ENCODE measurements around the gene CACNA2D3. TPM values are rescaled to one million over a fixed set of nuclear protein-coding genes. Genes with fewer than 3 reads are reported as not detected.
A peak's percentile ranks its signal among the peaks of the same experiment; 100 is the strongest.

CACNA2D3 gene
- total and polyA plus RNA-seq, 2 experiments from 2014 or later = 1.1 to 2.5 TPM

DNA sequence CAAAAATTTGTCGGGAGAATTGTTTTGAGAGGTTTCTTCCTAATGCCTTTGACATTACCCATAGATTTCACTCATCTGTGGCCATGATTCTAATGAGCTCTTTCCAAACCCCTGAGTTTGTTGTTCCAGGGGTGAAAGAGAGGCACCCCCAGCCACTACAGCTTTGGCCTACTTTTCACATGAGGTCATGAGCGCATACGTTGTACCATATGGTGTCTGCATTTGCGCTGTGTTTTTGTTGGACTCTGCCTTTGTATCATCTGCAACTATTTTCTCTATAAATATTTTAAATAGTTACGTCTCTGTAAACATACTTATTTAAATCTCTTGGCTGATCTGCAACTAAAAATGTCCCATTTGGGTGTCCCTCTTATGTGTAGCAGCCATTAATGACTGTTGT is 697.6 kb downstream of the CACNA2D3 start:
- no peak overlapping the region for H3K4me3 ChIP-seq
- WGBS (ENCODE audit: low lambda C conversion rate, missing lambda C conversion rate) = 68% methylated on average over 5 of the region's 5 CpGs

DNA sequence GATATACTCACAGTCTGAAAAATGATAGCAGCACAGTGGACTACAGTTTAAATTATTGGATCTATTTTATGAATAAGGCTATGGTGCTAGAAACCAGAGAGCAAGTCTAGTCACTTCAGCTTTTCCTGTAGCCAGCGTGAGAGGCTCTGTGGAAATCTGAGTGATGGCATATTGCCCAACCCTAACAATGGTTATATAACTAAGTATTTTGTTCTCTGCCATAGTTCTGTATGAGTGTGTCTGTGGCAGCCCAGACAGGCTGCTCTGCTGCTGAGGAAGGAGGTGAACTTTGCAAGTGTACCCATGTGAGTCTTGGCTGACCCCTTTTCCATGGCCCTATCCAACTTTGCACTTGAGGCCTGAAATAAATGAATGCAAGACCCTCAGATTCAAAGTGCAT is 699.9 kb downstream of the CACNA2D3 start:
- TF ChIP-seq EZH2 (IDR thresholded peaks at IDR 0.05; ENCODE audit: borderline replicate concordance) = no peak
- TF ChIP-seq, protein P1, sequence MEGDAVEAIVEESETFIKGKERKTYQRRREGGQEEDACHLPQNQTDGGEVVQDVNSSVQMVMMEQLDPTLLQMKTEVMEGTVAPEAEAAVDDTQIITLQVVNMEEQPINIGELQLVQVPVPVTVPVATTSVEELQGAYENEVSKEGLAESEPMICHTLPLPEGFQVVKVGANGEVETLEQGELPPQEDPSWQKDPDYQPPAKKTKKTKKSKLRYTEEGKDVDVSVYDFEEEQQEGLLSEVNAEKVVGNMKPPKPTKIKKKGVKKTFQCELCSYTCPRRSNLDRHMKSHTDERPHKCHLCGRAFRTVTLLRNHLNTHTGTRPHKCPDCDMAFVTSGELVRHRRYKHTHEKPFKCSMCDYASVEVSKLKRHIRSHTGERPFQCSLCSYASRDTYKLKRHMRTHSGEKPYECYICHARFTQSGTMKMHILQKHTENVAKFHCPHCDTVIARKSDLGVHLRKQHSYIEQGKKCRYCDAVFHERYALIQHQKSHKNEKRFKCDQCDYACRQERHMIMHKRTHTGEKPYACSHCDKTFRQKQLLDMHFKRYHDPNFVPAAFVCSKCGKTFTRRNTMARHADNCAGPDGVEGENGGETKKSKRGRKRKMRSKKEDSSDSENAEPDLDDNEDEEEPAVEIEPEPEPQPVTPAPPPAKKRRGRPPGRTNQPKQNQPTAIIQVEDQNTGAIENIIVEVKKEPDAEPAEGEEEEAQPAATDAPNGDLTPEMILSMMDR (IDR thresholded peaks at IDR 0.05; ENCODE audit: poor library complexity) = no peak
- no peak for TF ChIP-seq EZH2phosphoT487 (IDR thresholded peaks at IDR 0.05; ENCODE audit: low read depth, severe bottlenecking, unreplicated experiment)
- Histone ChIP-seq H3K4me2 (no peak overlapping the region), H3K27me3 (no peaks in the 10 kb centered on the region), H3K4me1 (ENCODE audit: insufficient read depth) (peaks cover 5% of the 10 kb centered on the region), H3K79me2 (no peaks in the 10 kb centered on the region), H3K4me3 (no peak overlapping the region), H3K27ac (peak overlapping the region; percentile 33), H3K36me3 (replicated peaks; ENCODE audit: insufficient read depth, low read depth) (no peaks in the 10 kb centered on the region), H3K9me3 (ENCODE audit: low read depth) (no peaks in the 10 kb centered on the region), H2AFZ (no peak overlapping the region), H3K9me2 (replicated peaks; ENCODE audit: insufficient read depth) (no peaks in the 10 kb centered on the region), H4K20me1 (ENCODE audit: insufficient read depth, poor library complexity, severe bottlenecking) (no peaks in the 10 kb centered on the region)
- DNase-seq (ENCODE audit: low spot score) = peak; percentile 35
- WGBS (ENCODE audit: low lambda C conversion rate, missing lambda C conversion rate) = 67% methylated on average over 1 of the region's 1 CpG

More for the DNA sequence above, 697.6 kb downstream of the CACNA2D3 start:
- TF ChIP-seq, protein P1 (IDR thresholded peaks at IDR 0.05; ENCODE audit: poor library complexity) = no peak
- TF ChIP-seq EZH2phosphoT487 (IDR thresholded peaks at IDR 0.05; ENCODE audit: low read depth, severe bottlenecking, unreplicated experiment) (no peak), EZH2 (IDR thresholded peaks at IDR 0.05; ENCODE audit: borderline replicate concordance) (no peak)
- H3K79me2 ChIP-seq = no peaks in the 10 kb centered on the region
- H3K9me3 ChIP-seq (ENCODE audit: low read depth) = no peaks in the 10 kb centered on the region
- H3K27me3 ChIP-seq = no peaks in the 10 kb centered on the region
- no peak overlapping the region for H2AFZ ChIP-seq
- no peaks in the 10 kb centered on the region for H3K9me2 ChIP-seq (replicated peaks; ENCODE audit: insufficient read depth)
- peaks cover 5% of the 10 kb centered on the region for H3K4me1 ChIP-seq (ENCODE audit: insufficient read depth)
- no peak overlapping the region for H3K27ac ChIP-seq
- no peak for DNase-seq (ENCODE audit: low spot score)
- no peaks in the 10 kb centered on the region for H3K36me3 ChIP-seq (replicated peaks; ENCODE audit: insufficient read depth, low read depth)
- no peaks in the 10 kb centered on the region for H4K20me1 ChIP-seq (ENCODE audit: insufficient read depth, poor library complexity, severe bottlenecking)
- no peak overlapping the region for H3K4me2 ChIP-seq

DNA sequence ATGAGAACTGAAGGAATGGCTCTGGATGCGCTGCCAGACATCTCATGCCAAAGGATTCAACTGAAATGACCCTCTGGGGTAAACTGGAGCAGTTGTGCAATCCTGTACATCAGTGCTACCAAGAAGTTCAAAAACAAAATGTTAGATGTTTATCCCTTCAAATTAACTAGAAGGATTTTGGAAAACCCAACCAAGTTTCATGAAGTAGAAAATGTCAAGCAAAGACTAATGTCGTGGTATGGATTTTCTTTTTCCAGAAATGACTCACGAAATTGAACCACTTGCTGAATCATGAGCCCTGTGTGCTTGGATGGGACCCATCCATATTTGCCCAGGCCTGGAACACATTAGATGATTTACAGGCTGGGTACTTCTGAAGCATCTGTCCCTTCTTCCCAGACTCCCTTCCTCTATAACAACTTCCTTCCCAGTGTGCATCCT is 703.9 kb downstream of the CACNA2D3 start:
- no peak overlapping the region for H3K4me2 ChIP-seq
- peaks cover 12% of the 10 kb centered on the region for H3K4me1 ChIP-seq (ENCODE audit: insufficient read depth)
- H3K9me2 ChIP-seq (replicated peaks; ENCODE audit: insufficient read depth) = no peaks in the 10 kb centered on the region
- H3K79me2 ChIP-seq = no peaks in the 10 kb centered on the region
- no peak for DNase-seq (ENCODE audit: low spot score)
- 82% methylated on average over 3 of the region's 3 CpGs for WGBS (ENCODE audit: low lambda C conversion rate, missing lambda C conversion rate)
- no peaks in the 10 kb centered on the region for H3K36me3 ChIP-seq (replicated peaks; ENCODE audit: insufficient read depth, low read depth)
- no peaks in the 10 kb centered on the region for H3K9me3 ChIP-seq (ENCODE audit: low read depth)
- no peak overlapping the region for H3K4me3 ChIP-seq
- H4K20me1 ChIP-seq (ENCODE audit: insufficient read depth, poor library complexity, severe bottlenecking) = no peaks in the 10 kb centered on the region
- no peak overlapping the region for H3K27ac ChIP-seq
- TF ChIP-seq EZH2phosphoT487 (IDR thresholded peaks at IDR 0.05; ENCODE audit: low read depth, severe bottlenecking, unreplicated experiment) (no peak), EZH2 (IDR thresholded peaks at IDR 0.05; ENCODE audit: borderline replicate concordance) (no peak)
- TF ChIP-seq, protein P1 (IDR thresholded peaks at IDR 0.05; ENCODE audit: poor library complexity) = no peak
- no peaks in the 10 kb centered on the region for H3K27me3 ChIP-seq
- no peak overlapping the region for H2AFZ ChIP-seq

Data from hepatocyte (in vitro differentiated cells).